Uterus (tissue), 4 donors: ENCODE results near the gene XPO5. TPM values are rescaled to one million over a fixed set of nuclear protein-coding genes. Genes with fewer than 3 reads are reported as not detected.
"Not testable (repeated sequence)": the region's sequence is repeated elsewhere in the genome, so short reads cannot be mapped to it uniquely, and the experiment has no call there.

ENCODE experiments used
- DNase-seq, 2 donors: peaks; one replicate each; pipeline ENCODE4 v3.0.0-alpha.2; 2019 to 2020
- H3K27ac ChIP-seq, 2 donors: fragments of 200-600 bp; sonication (generic); 1 replicate in 1 of 2; 2 replicates in 1 of 2; pipeline ENCODE4 v1.5.1; 2016 to 2018
- H3K27me3 ChIP-seq, 2 donors: fragments of 200-600 bp; sonication (generic); one replicate each; pipeline ENCODE4 v1.5.1; 2018 to 2019; ENCODE audit warnings: control low read depth in 1 of 2
- H3K36me3 ChIP-seq, 2 donors: fragments of 200-600 bp; sonication (generic); one replicate each; pipeline ENCODE4 v1.5.1; 2019; ENCODE audit warnings: control low read depth in 1 of 2
- H3K4me1 ChIP-seq, 2 donors: fragments of 200-600 bp; sonication (generic); one replicate each; pipeline ENCODE4 v1.5.1; 2018 to 2019; ENCODE audit warnings: control low read depth in 1 of 2
- H3K4me3 ChIP-seq, 2 donors: fragments of 200-600 bp; sonication (generic); 1 replicate in 1 of 2; 2 replicates in 1 of 2; pipeline ENCODE4 v1.5.1; 2018 to 2019; ENCODE audit warnings: mild to moderate bottlenecking in 1 of 2
- H3K9me3 ChIP-seq, 2 donors: fragments of 200-600 bp; sonication (generic); one replicate each; pipeline ENCODE4 v1.5.1; 2019; ENCODE audit warnings: control low read depth in 1 of 2
- POLR2A ChIP-seq, 2 donors: fragments of 450-650 bp; IDR thresholded peaks; one replicate each; pipeline ENCODE4 v1.6.1; 2016; ENCODE audit warnings: antibody characterized with exemption in 2 of 2, mild to moderate bottlenecking in 1 of 2, moderate library complexity in 1 of 2
- intact Hi-C: fragments of 100-400 bp; cut with DNase I; formaldehyde crosslinking; loops from one replicate; pipeline ENCODE4 v1.15.1; 2023; ENCODE audit warnings: low total_unique reads
- total RNA-seq, 4 donors: library from RNA; depleted of rRNA in 3 of 4; stranded (reverse); fragments of >200 nt in 3 of 4; gene quantifications; one replicate each; pipeline versions ENCODE4 v1.1.0 to v1.2.4, GENCODE V29; 2014 to 2023
- TF ChIP-seq, protein P1 (sequence below), 4 experiments: fragments of 200-600 bp in 2 of 4; fragments of 450-650 bp in 2 of 4; sonication (generic) in 2 of 4; IDR thresholded peaks; one replicate each; pipeline ENCODE4 v1.5.1; 2016 to 2019; ENCODE audit warnings: antibody characterized with exemption in 4 of 4, mild to moderate bottlenecking in 2 of 4, moderate library complexity in 1 of 4
- donor health status: DM: yes; HTN: yes; CAD: no.

XPO5 gene
- total RNA-seq, 4 donors from 2014 or later = 29.2 to 62.9 (median 40.8) TPM

DNA sequence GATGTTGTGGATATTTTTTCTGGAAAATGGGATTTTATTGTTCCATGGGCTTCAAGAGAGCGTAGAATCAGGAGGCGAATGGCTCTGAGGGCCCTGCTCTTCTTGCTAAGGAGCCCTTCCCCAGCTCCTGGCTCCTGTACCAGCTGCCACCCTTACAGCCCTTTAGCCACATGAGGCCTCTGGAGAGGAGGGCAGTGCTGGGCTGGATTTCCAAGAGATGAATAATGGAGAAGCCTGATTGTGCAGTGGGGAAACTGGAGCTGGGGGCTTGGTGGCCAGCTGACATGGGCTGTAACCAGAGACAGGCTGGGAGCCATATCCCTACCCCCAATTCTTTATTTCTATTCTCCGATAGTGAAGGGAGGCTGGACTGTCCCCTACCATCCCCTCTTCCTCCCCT, 74.9 kb downstream of the XPO5 start:
- Histone ChIP-seq H3K27ac (no peak overlapping the region), H3K36me3 (no peaks in the 10 kb centered on the region), H3K4me1 (no peaks in the 10 kb centered on the region), H3K9me3 (no peaks in the 10 kb centered on the region), H3K4me3 (no peak overlapping the region), H3K27me3 (no peaks in the 10 kb centered on the region)
- intact Hi-C loops = no loop called here
- DNase-seq = no peak
- no peak for TF ChIP-seq POLR2A (IDR thresholded peaks at IDR 0.05)
- TF ChIP-seq, protein P1, sequence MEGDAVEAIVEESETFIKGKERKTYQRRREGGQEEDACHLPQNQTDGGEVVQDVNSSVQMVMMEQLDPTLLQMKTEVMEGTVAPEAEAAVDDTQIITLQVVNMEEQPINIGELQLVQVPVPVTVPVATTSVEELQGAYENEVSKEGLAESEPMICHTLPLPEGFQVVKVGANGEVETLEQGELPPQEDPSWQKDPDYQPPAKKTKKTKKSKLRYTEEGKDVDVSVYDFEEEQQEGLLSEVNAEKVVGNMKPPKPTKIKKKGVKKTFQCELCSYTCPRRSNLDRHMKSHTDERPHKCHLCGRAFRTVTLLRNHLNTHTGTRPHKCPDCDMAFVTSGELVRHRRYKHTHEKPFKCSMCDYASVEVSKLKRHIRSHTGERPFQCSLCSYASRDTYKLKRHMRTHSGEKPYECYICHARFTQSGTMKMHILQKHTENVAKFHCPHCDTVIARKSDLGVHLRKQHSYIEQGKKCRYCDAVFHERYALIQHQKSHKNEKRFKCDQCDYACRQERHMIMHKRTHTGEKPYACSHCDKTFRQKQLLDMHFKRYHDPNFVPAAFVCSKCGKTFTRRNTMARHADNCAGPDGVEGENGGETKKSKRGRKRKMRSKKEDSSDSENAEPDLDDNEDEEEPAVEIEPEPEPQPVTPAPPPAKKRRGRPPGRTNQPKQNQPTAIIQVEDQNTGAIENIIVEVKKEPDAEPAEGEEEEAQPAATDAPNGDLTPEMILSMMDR (IDR thresholded peaks at IDR 0.05) = no peak

DNA sequence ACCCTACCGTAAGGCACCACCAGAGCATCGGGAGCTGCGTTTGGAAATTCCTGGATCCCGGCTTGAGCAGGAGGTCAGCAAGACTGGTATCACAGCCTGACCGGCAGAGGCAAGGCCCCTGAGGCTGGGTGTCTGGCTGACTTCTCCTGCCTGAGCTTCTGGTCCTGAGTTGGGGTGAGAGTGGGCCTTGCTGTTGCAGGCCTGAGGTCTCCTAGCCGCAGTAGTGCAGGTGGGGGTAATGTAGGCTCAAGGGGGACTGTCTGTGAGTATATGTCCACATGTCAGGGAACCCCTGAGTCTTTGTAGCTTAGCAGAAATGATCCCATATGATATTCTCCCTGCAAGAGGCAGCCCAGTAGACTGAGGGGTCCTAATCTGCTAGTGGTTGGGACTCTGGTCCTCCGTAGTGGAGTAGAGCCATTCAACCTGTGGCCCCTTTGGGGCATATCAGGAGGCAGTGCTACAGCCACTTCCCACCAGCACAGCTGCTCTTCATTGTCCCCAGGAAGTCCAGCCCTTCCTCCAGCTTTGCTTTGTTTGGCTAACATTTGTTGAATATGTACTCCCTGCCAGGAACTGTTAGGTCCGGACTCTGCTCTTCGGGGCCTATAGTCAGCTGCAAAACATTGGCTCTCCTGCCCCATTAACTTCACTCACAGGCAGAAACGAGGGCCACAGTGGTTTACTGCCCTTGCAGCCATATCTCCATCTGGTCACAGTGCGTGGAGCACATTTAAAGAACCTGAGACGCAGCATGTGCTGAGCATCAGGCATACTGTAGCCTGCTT, 76.6 kb downstream of the XPO5 start:
- H3K9me3 ChIP-seq = no peaks in the 10 kb centered on the region
- intact Hi-C loops = loop anchor here (10.0 kb wide), 1 partner anchor 134 kb away; the partner anchor contains the start of gene ZNF318
- peak overlapping the region; percentile 7 to 29 for H3K27ac ChIP-seq
- no peaks in the 10 kb centered on the region for H3K27me3 ChIP-seq
- H3K36me3 ChIP-seq = no peaks in the 10 kb centered on the region
- no peak overlapping the region for H3K4me3 ChIP-seq
- no peak for DNase-seq
- H3K4me1 ChIP-seq = peaks cover 0 to 8% of the 10 kb centered on the region in 2 donors
- TF ChIP-seq, protein P1 (IDR thresholded peaks at IDR 0.05) = no peak
- no peak for TF ChIP-seq POLR2A (IDR thresholded peaks at IDR 0.05)

DNA sequence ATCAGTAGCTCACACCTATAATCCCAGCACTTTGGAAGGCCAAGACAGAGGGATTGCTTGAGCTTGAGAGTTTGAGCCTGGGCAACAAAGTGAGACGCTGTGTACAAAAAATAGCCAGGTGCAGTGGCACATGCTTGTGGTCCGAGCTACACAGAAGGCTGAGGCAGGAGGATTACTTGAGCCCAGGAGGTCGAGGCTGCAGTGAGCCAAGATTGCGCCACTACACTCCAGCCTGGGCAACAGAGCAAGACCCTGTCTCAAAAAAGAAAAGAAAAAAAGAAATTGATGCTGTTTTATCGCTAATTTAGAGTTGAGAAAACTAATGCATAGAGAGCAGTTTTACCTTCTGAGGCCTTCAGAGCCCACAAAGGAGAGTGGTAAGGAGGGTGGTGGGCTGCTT, 77.5 kb downstream of the XPO5 start:
- not testable (repeated sequence) for H3K27ac ChIP-seq, H3K27me3 ChIP-seq, DNase-seq, H3K36me3 ChIP-seq, H3K9me3 ChIP-seq, H3K4me1 ChIP-seq, H3K4me3 ChIP-seq
- intact Hi-C loops = loop anchor here (10.0 kb wide), 1 partner anchor 133 kb away; the partner anchor contains the start of gene ZNF318

DNA sequence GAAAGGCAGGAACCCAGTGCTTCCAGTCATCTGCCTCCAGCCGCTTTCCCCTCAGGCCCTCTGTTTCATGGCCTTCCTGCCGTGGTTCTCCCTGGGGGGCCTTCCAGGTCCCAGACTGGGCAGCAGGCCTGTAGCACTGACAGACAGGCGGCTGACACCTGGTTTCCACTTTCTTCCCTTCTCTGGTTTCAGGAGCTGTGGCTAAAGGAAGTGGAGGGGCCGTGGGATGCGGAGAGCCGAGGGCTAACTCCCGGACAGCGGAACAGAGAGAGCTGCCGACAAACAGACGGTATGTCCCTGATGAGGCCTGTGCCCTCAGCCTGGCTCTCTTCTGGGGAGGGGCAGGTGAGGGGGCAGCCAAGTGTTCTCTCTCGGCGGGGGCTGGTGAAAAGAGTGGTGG, 78.1 kb downstream of the XPO5 start:
- H3K4me3 ChIP-seq = no peak overlapping the region
- TF ChIP-seq POLR2A (IDR thresholded peaks at IDR 0.05) = no peak
- TF ChIP-seq, protein P1 (IDR thresholded peaks at IDR 0.05) = no peak
- no peak overlapping the region for H3K27ac ChIP-seq
- no peaks in the 10 kb centered on the region for H3K27me3 ChIP-seq
- H3K36me3 ChIP-seq = no peaks in the 10 kb centered on the region
- peaks cover 0 to 9% of the 10 kb centered on the region in 2 donors for H3K4me1 ChIP-seq
- intact Hi-C loops = loop anchor here (10.0 kb wide), 1 partner anchor 133 kb away; the partner anchor contains the start of gene ZNF318
- no peak for DNase-seq
- H3K9me3 ChIP-seq = no peaks in the 10 kb centered on the region

DNA sequence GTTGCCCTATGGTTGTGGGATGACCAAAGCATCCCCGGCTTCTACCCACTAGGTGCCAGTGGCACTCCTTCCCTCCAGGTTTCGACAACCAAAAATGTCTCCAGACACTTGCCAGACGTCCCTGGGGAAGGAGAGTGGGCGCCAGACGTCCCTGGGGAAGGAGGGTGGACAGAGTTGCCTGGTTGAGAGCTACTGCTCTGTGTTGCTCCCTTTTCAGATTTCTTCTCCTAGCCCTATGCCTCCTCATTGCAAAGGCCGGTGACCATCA, 78.8 kb downstream of the XPO5 start:
- no peak for DNase-seq
- no peak overlapping the region for H3K27ac ChIP-seq
- no peaks in the 10 kb centered on the region for H3K9me3 ChIP-seq
- H3K27me3 ChIP-seq = no peaks in the 10 kb centered on the region
- TF ChIP-seq, protein P1 (IDR thresholded peaks at IDR 0.05) = no peak
- no peak for TF ChIP-seq POLR2A (IDR thresholded peaks at IDR 0.05)
- H3K36me3 ChIP-seq = no peaks in the 10 kb centered on the region
- intact Hi-C loops = loop anchor here (10.0 kb wide), 1 partner anchor 132 kb away; the partner anchor contains the start of gene ZNF318
- peaks cover 0 to 15% of the 10 kb centered on the region in 2 donors for H3K4me1 ChIP-seq
- no peak overlapping the region for H3K4me3 ChIP-seq
